Measurements from ENCODE around the gene NR3C1.

GRCh38 chr5:143304836-143305475 lies 98.5 kb downstream of the NR3C1 start:
- no peak for TF ChIP-seq CTCF (optimal IDR thresholded peaks at IDR 0.05 in 1 of 3, IDR thresholded peaks at IDR 0.05 in 1 of 3, conservative IDR thresholded peaks at IDR 0.05 in 1 of 3; ENCODE audit: extremely low read depth in 1 of 3, insufficient read depth in 2 of 3, low read length in 3 of 3)
- TF ChIP-seq EZH2 (IDR thresholded peaks at IDR 0.05; ENCODE audit: low read length): no peak

Data from keratinocyte (primary cell).